Adrenal gland (tissue), 12 donors: ENCODE measurements around the gene CASP4. TPM values are rescaled to one million over a fixed set of nuclear protein-coding genes. Genes with fewer than 3 reads are reported as not detected.

ENCODE experiments used
- DNase-seq, 7 donors: peaks; one replicate each; pipeline ENCODE4 v3.0.0-alpha.2; 2019 to 2020
- H3K27ac ChIP-seq, 5 donors: fragments of 200-600 bp; sonication (generic) in 4 of 5; 1 replicate in 3 of 5; 2 replicates in 2 of 5; pipeline versions ENCODE4 v1.5.1 to v1.8.0; 2016 to 2020; ENCODE audit warnings: mild to moderate bottlenecking in 1 of 5
- H3K27me3 ChIP-seq: fragments of 200-600 bp; 2 replicates; pipeline ENCODE4 v1.8.0; 2021
- H3K36me3 ChIP-seq, 2 donors: fragments of 200-600 bp; replicated peaks in 1 of 2; 1 replicate in 1 of 2; 2 replicates in 1 of 2; pipeline versions ENCODE4 v1.5.1 to v1.8.0; 2018 to 2022
- H3K4me1 ChIP-seq, 2 donors: fragments of 200-600 bp; replicated peaks in 1 of 2; 1 replicate in 1 of 2; 2 replicates in 1 of 2; pipeline versions ENCODE4 v1.5.1 to v1.8.0; 2018 to 2021
- H3K4me3 ChIP-seq, 4 donors: fragments of 200-600 bp; sonication (generic) in 3 of 4; one replicate each; pipeline ENCODE4 v1.5.1; 2016 to 2018
- H3K9me3 ChIP-seq, 3 donors: fragments of 200-600 bp; sonication (generic) in 1 of 3; replicated peaks in 1 of 3; 1 replicate in 2 of 3; 2 replicates in 1 of 3; pipeline versions ENCODE4 v1.5.1 to v1.8.0; 2016 to 2021
- POLR2A ChIP-seq, 2 donors: fragments of 450-650 bp; IDR thresholded peaks; one replicate each; pipeline ENCODE4 v1.6.1; 2017; ENCODE audit warnings: antibody characterized with exemption in 2 of 2, mild to moderate bottlenecking in 2 of 2, moderate library complexity in 1 of 2
- WGBS, 4 donors: extraction: QIAGEN DNeasy Blood & Tissue Kit in 2 of 4; methylation state at CpG; one replicate each; pipeline versions ENCODE4 v1.1.5 to v1.1.7; 2013 to 2017; 5-methylcytosine and 5-hydroxymethylcytosine counted together
- intact Hi-C, 2 donors: fragments of 100-400 bp; cut with DNase I; formaldehyde crosslinking; loops; one replicate each; pipeline versions ENCODE4 v1.14.1 to v1.15.0; 2022 to 2023
- polyA plus RNA-seq, 3 donors: library from polyadenylated mRNA; stranded (reverse); fragments of 200-250 nt in 2 of 3; fragments of 350-450 nt in 1 of 3; fragmentation: Illumina TruSeq in 1 of 3; extraction: RNeasy Lipid Tissue Mini Kit (QIAGEN cat#74804) in 1 of 3; gene quantifications; one replicate each; pipeline ENCODE4 v1.2.3, GENCODE V29; 2013 to 2014
- total RNA-seq, 9 donors: library from RNA; depleted of rRNA in 4 of 9; stranded (reverse); fragments of >200 nt in 4 of 9; fragments of 120-200 nt in 1 of 9; fragmentation: NEBNext Ultra II Directional in 1 of 9; extraction: Animal tissue kit (Norgen Biotek cat#: 25700) in 1 of 9; gene quantifications; one replicate each; pipeline versions ENCODE4 v1.1.0 to v1.2.4, GENCODE V29; 2013 to 2023
- TF ChIP-seq, protein P1 (sequence below), 6 experiments: fragments of 450-650 bp in 4 of 6; fragments of 200-600 bp in 2 of 6; sonication (generic) in 1 of 6; IDR thresholded peaks; 1 replicate in 5 of 6; 2 replicates in 1 of 6; pipeline versions ENCODE4 v1.5.1 to v1.8.0; 2016 to 2021; ENCODE audit warnings: antibody characterized with exemption in 6 of 6, mild to moderate bottlenecking in 2 of 6, moderate library complexity in 1 of 6
- donor health status: healthy with polysubstance abuse.
- donor health status: Bipolar disorder and iron deficiency.
- donor health status: DM: yes; HTN: yes; CAD: no.
- donor health status: DM: no; HTN: no; CAD: no.
- donor health status: DM: no; HTN: no; CAD: no.
- donor health status: DM: yes; HTN: yes; CAD: no.

Gene CASP4
- total and polyA plus RNA-seq, 12 donors = 29.0 to 81.2 (median 49.9) TPM

DNA sequence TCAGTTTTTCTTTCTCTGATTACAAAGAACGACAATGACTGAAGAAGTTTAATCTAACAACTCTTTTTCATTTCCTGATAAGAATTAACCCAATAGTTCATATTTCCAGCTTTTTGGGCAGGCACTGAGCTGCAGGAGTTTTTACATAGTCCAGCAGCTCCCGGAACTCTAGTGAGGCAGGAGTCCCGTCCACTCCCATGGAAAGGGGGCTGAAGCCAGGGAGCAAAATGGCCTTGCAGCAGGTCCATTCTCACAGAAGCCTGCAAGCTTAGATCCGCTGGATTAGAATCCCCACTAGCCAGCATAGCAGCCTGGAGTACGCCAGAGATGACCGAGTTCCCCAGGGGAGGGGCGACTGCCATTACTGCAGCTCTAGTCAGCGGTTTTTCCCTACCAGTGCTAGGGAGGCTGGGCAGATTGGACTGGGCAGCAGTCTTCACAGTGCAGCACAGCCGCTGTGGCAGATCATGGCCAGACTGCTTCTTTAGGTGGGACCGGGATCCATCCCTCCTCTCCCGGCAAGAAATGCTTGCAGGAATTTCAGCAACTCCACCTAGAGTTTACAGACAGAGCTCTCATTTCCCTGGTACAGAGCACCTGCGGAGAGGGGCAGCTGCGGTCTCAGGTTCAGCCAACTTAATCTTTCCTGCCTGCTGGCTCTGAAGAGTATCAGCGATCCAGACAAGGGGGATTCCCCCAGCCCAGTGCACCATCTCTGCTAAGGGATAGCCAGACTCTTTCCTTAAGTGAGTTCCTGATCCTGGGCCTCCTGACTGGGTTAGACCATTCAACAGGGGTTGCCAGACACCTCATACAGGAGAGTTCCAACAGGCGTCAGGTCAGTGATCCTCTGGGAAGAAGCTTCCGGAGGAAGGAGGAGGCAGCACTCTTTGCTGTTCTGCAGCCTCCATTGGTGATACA lies 742 bp upstream of the CASP4 start:
- no peaks in the 10 kb centered on the region for H3K36me3 ChIP-seq
- H3K9me3 ChIP-seq = peaks cover 0 to under 1% (median 0%) of the 10 kb centered on the region in 3 donors
- intact Hi-C loops = no loop called here
- H3K4me3 ChIP-seq = peak overlapping the region in 2 of 4 donors; percentile 38 to 55
- H3K4me1 ChIP-seq = peaks cover 8 to 20% of the 10 kb centered on the region in 2 donors
- DNase-seq = peak; percentile 28 to 63 (median 44)
- TF ChIP-seq POLR2A (IDR thresholded peaks at IDR 0.05) = no peak
- TF ChIP-seq, protein P1, sequence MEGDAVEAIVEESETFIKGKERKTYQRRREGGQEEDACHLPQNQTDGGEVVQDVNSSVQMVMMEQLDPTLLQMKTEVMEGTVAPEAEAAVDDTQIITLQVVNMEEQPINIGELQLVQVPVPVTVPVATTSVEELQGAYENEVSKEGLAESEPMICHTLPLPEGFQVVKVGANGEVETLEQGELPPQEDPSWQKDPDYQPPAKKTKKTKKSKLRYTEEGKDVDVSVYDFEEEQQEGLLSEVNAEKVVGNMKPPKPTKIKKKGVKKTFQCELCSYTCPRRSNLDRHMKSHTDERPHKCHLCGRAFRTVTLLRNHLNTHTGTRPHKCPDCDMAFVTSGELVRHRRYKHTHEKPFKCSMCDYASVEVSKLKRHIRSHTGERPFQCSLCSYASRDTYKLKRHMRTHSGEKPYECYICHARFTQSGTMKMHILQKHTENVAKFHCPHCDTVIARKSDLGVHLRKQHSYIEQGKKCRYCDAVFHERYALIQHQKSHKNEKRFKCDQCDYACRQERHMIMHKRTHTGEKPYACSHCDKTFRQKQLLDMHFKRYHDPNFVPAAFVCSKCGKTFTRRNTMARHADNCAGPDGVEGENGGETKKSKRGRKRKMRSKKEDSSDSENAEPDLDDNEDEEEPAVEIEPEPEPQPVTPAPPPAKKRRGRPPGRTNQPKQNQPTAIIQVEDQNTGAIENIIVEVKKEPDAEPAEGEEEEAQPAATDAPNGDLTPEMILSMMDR (IDR thresholded peaks at IDR 0.05) = no peak
- WGBS, 4 donors = 53 to 58% (median 55%) methylated on average over 9 to 16 of the region's 16 CpGs
- H3K27ac ChIP-seq = peak overlapping the region; percentile 40 to 82 (median 72)
- H3K27me3 ChIP-seq = no peaks in the 10 kb centered on the region

DNA sequence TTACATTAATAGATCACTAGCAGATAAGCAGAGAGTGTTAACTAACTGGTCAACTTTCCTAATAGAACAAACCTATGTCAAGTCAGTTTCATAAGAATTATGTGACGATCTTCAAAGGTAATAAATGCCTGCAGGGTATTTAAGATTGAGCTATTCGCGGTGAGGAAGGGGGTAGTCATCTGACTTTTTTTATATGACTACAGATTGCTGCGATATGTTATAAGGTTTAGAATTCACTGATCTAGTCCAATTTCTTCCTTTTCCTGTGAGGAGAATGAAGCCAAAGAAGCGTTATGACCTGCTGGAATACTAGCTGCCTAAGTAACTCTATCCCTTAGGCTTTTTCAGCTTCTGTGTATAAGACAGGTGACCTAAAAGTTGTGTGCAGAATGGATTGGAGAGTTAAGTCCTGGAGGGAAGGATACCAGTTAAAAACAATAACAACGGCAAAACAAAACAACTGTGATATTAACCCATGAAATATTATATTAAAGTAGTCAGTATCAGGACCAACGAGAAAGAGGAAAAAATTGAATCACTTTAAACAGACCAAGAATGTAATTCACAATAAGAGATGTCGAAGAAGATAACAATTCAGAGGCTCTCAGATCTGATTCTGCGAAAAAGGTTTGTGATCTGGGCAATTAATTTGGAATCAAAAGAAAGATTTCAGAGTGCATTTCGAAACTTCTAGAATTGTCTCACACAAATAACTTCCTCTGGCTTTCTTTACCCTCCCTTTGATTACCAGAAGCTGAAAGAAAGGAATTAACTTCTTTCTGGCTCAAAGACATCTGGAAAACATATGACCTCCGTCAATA lies 630 bp downstream of the CASP4 start:
- no peak for DNase-seq
- peaks cover 8 to 20% of the 10 kb centered on the region in 2 donors for H3K4me1 ChIP-seq
- intact Hi-C loops = no loop called here
- H3K27me3 ChIP-seq = no peaks in the 10 kb centered on the region
- H3K27ac ChIP-seq = peak overlapping the region; percentile 6 to 82 (median 72)
- H3K4me3 ChIP-seq = peak overlapping the region; percentile 1 to 78 (median 46)
- TF ChIP-seq, protein P1 (IDR thresholded peaks at IDR 0.05) = no peak
- TF ChIP-seq POLR2A (IDR thresholded peaks at IDR 0.05) = no peak
- H3K36me3 ChIP-seq = no peaks in the 10 kb centered on the region
- 29 to 33% (median 33%) methylated on average over 11 of the region's 11 CpGs for WGBS, 4 donors
- H3K9me3 ChIP-seq = peaks cover 0 to 8% (median 0%) of the 10 kb centered on the region in 3 donors

DNA sequence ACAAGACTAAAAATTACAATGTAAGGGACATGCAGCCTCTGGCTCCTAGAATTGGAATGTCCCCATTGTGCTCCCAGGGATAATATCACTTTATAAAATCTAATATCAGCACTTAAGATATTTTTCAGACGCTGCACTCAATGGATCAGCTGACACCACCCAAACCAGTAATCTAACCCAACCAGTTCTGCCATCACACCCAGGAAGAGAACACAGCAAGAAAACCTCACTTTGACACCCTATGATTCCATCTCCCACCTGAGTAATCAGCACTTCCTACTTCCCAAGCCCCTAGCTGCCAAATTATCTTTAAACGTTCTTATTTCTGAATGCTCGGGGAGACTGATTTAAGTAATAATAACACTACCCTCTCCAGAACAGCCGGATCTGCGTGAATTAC lies 2.6 kb downstream of the CASP4 start:
- TF ChIP-seq POLR2A (IDR thresholded peaks at IDR 0.05) = no peak
- TF ChIP-seq, protein P1 (IDR thresholded peaks at IDR 0.05) = no peak
- Histone ChIP-seq H3K36me3 (no peaks in the 10 kb centered on the region), H3K27ac (no peak overlapping the region), H3K4me3 (peak overlapping the region in 1 of 4 donors; percentile 55), H3K9me3 (peaks cover 0 to 8% (median 0%) of the 10 kb centered on the region in 3 donors), H3K27me3 (no peaks in the 10 kb centered on the region), H3K4me1 (peaks cover 8 to 20% of the 10 kb centered on the region in 2 donors)
- DNase-seq = no peak
- intact Hi-C loops = no loop called here
- WGBS, 4 donors = 88 to 95% (median 91%) methylated on average over 5 of the region's 5 CpGs

DNA sequence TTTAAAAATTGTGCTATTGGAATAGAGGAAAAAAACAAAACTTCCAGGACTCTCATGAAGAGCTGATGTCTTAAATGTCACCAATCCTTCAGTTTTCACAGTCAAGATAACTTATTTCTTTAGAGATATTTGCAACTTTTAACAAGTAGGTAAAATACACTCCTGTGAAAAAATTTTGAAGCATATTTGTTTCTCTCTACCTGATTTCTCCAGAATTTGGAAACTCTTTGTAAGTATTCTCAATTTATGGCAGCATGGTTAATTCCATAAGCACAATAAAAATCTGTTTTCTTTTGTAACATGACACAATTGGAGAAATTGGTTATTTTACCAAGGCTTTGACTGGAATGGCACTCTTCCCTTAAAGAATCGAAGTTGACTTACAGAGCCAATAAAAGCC lies 4.1 kb downstream of the CASP4 start:
- Histone ChIP-seq H3K27ac (no peak overlapping the region), H3K36me3 (no peaks in the 10 kb centered on the region), H3K4me1 (peaks cover 8 to 20% of the 10 kb centered on the region in 2 donors), H3K9me3 (peaks cover 0 to 8% (median 0%) of the 10 kb centered on the region in 3 donors), H3K4me3 (no peak overlapping the region), H3K27me3 (no peaks in the 10 kb centered on the region)
- TF ChIP-seq POLR2A (IDR thresholded peaks at IDR 0.05) = no peak
- TF ChIP-seq, protein P1 (IDR thresholded peaks at IDR 0.05) = no peak
- intact Hi-C loops = no loop called here
- DNase-seq = no peak
- 89 to 96% (median 93%) methylated on average over 1 of the region's 1 CpG for WGBS, 4 donors
